Uterus (tissue), 4 donors: Measurements from ENCODE around the gene IPO13. TPM values are rescaled to one million over a fixed set of nuclear protein-coding genes. Genes with fewer than 3 reads are reported as not detected.
A peak's percentile ranks its signal among the peaks of the same experiment; 100 is the strongest.

ENCODE experiments used
- DNase-seq, 2 donors: peaks; one replicate each; pipeline ENCODE4 v3.0.0-alpha.2; 2019 to 2020
- H3K27ac ChIP-seq, 2 donors: fragments of 200-600 bp; sonication (generic); 1 replicate in 1 of 2; 2 replicates in 1 of 2; pipeline ENCODE4 v1.5.1; 2016 to 2018
- H3K27me3 ChIP-seq, 2 donors: fragments of 200-600 bp; sonication (generic); one replicate each; pipeline ENCODE4 v1.5.1; 2018 to 2019; ENCODE audit warnings: control low read depth in 1 of 2
- H3K36me3 ChIP-seq, 2 donors: fragments of 200-600 bp; sonication (generic); one replicate each; pipeline ENCODE4 v1.5.1; 2019; ENCODE audit warnings: control low read depth in 1 of 2
- H3K4me1 ChIP-seq, 2 donors: fragments of 200-600 bp; sonication (generic); one replicate each; pipeline ENCODE4 v1.5.1; 2018 to 2019; ENCODE audit warnings: control low read depth in 1 of 2
- H3K4me3 ChIP-seq, 2 donors: fragments of 200-600 bp; sonication (generic); 1 replicate in 1 of 2; 2 replicates in 1 of 2; pipeline ENCODE4 v1.5.1; 2018 to 2019; ENCODE audit warnings: mild to moderate bottlenecking in 1 of 2
- H3K9me3 ChIP-seq, 2 donors: fragments of 200-600 bp; sonication (generic); one replicate each; pipeline ENCODE4 v1.5.1; 2019; ENCODE audit warnings: control low read depth in 1 of 2
- CTCF ChIP-seq, 4 experiments: fragments of 200-600 bp in 2 of 4; fragments of 450-650 bp in 2 of 4; sonication (generic) in 2 of 4; IDR thresholded peaks; one replicate each; pipeline ENCODE4 v1.5.1; 2016 to 2019; ENCODE audit warnings: antibody characterized with exemption in 4 of 4, mild to moderate bottlenecking in 2 of 4, moderate library complexity in 1 of 4
- POLR2A ChIP-seq, 2 donors: fragments of 450-650 bp; IDR thresholded peaks; one replicate each; pipeline ENCODE4 v1.6.1; 2016; ENCODE audit warnings: antibody characterized with exemption in 2 of 2, mild to moderate bottlenecking in 1 of 2, moderate library complexity in 1 of 2
- intact Hi-C: fragments of 100-400 bp; cut with DNase I; formaldehyde crosslinking; loops from one replicate; pipeline ENCODE4 v1.15.1; 2023; ENCODE audit warnings: low total_unique reads
- total RNA-seq, 4 donors: library from RNA; depleted of rRNA in 3 of 4; stranded (reverse); fragments of >200 nt in 3 of 4; gene quantifications; one replicate each; pipeline versions ENCODE4 v1.1.0 to v1.2.4, GENCODE V29; 2014 to 2023
- donor health status: DM: yes; HTN: yes; CAD: no.

IPO13 gene
- total RNA-seq, 4 donors from 2014 or later, result 6.9 to 26.7 (median 18.0) TPM

- Histone ChIP-seq H3K27me3 (no peaks in the 10 kb centered on the region), H3K27ac (peak overlapping the region; percentile 37 to 75), H3K36me3 (no peaks in the 10 kb centered on the region), H3K4me1 (no peaks in the 10 kb centered on the region), H3K4me3 (peak overlapping the region; percentile 55 to 62), H3K9me3 (no peaks in the 10 kb centered on the region)
- TF ChIP-seq POLR2A (IDR thresholded peaks at IDR 0.05), result no peak
- no peak for TF ChIP-seq CTCF (IDR thresholded peaks at IDR 0.05)
- DNase-seq, result no peak
- intact Hi-C loops, result no loop called here
These were observed 43.8 kb downstream of the IPO13 start for GRCh38 chr1:43990271-43991199.

- peak overlapping the region; percentile 37 to 75 for H3K27ac ChIP-seq
- H3K9me3 ChIP-seq, result no peaks in the 10 kb centered on the region
- H3K4me3 ChIP-seq, result peak overlapping the region; percentile 55 to 62
- H3K36me3 ChIP-seq, result no peaks in the 10 kb centered on the region
- intact Hi-C loops, result no loop called here
- no peaks in the 10 kb centered on the region for H3K4me1 ChIP-seq
- peak in 1 of 2 donors; percentile 15 for TF ChIP-seq POLR2A (IDR thresholded peaks at IDR 0.05)
- TF ChIP-seq CTCF (IDR thresholded peaks at IDR 0.05), result no peak
- no peaks in the 10 kb centered on the region for H3K27me3 ChIP-seq
- DNase-seq, result no peak
These were observed 44.4 kb downstream of the IPO13 start for GRCh38 chr1:43991200-43991475.

- intact Hi-C loops, result no loop called here
- peak; percentile 83 to 89 for DNase-seq
These were observed 44.9 kb downstream of the IPO13 start, which contains the start of gene CCDC24 for GRCh38 chr1:43991476-43992231. Gene CCDC24, plus strand, starts transcription at chr1:43991599. Its CDS starts 280 bp downstream, at chr1:43991879.

GRCh38 chr1:43992232-43992995 is 45.7 kb downstream of the IPO13 start:
- TF ChIP-seq POLR2A (IDR thresholded peaks at IDR 0.05) (no peak), CTCF (IDR thresholded peaks at IDR 0.05) (no peak)
- Histone ChIP-seq H3K27me3 (no peaks in the 10 kb centered on the region), H3K9me3 (no peaks in the 10 kb centered on the region), H3K4me3 (peak overlapping the region; percentile 55 to 62), H3K27ac (peak overlapping the region; percentile 37 to 75), H3K36me3 (no peaks in the 10 kb centered on the region), H3K4me1 (no peaks in the 10 kb centered on the region)
- DNase-seq, result no peak
- intact Hi-C loops, result no loop called here

More at GRCh38 chr1:43991476-43992231, 44.9 kb downstream of the IPO13 start, which contains the start of gene CCDC24:
- Histone ChIP-seq H3K27ac (peak within 1 kb of the TSS; percentile 37 to 75), H3K9me3 (no peaks in the 10 kb centered on the region), H3K4me3 (peak within 1 kb of the TSS; percentile 55 to 62), H3K36me3 (no peaks in the 10 kb centered on the region), H3K27me3 (no peaks in the 10 kb centered on the region), H3K4me1 (no peaks in the 10 kb centered on the region)
- peak in 2 of 4 experiments; percentile 4 to 8 for TF ChIP-seq CTCF (IDR thresholded peaks at IDR 0.05)
- TF ChIP-seq POLR2A (IDR thresholded peaks at IDR 0.05), result peak in 1 of 2 donors; percentile 11
